Middle frontal gyrus (tissue), 1 donor: ENCODE measurements around the gene HLF.

Experiments used
- DNase-seq: peaks from one replicate; pipeline ENCODE4 v3.0.0-alpha.2; 2015; ENCODE audit warnings: low spot score; ENCODE audit errors: extremely low spot score

Gene HLF

DNA sequence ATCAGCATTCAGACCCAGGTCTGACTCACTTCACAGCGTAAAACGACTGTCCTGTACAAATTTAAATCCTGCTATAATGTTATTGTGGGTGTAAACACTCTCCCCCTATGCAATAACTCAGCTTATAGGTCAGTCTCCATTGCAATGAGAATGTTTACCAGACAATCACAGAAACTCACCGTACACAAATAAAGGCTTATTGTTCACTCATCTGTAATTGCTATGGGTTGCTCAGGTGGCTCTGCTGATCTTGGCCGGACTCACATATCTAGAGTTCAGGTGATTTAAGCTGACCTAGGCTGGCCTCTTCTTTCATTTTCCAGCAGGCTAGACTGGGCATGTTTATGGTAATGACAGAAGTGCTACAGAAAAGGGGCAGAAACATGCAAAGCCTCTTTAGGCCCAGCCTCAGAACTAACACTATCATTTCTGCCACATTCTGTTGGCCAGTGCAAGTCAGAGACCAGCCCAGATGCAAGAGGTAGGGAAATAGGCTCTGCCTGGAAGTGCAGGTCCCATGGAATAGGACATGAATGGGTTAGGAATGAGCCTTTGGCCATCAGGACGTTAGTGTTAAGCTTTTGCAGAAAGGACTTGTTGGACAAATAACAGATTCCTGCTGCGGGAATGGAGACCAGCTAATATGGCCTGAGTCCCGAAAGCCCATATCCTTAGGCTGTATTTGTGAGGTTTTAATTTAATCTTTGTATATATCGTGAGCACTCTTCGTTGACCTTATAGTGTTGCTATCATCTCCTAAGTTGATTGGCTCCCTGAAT, 44.0 kb downstream of the HLF start:
- no peak for DNase-seq

DNA sequence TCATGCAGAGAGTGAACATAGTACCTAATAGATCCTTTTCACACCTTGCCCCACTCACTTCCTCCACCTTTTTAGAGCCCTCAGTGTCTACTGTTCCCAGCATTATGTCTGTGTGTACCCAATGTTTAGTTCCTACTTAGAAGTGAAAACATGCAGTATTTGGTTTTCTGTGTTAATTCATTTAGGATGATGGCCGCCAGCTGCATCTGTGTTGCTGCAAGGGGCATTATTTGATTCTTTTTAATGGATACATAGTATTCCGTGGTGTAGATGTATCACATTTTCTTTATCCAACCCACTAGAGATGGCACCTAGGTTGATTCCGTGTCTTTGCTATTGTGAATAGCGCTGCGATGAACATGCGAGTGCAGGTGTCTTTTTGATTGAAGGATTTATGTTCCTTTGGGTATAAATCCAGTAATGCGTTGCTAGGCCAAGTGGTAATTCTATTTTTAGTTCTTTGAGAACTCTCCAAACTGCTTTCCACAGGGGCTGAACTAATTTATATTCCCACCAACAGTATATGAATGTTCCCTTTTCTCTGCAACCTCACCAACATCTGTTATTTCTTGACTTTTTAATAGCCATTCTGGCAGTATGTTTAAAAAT, 47.1 kb downstream of the HLF start:
- DNase-seq, result no peak

DNA sequence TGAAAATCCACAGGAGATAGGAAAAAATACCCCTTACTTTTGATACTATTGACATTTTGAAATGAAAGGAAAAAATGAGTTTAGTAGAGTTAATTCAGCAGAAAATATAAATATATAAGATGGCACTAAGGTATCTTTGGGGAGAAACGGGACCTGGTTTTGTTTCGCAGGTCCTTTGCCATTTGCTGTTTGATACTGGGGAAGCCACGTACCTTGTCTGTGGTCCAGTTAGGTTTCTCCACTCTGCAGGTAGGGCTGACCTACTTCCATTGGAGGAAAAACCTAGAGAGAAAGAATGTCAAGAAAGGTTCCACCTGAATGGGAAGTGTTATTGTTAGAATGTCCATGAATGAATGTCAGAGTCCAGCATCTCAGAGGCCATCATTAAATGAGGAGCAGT, 48.1 kb downstream of the HLF start:
- DNase-seq, result no peak

DNA sequence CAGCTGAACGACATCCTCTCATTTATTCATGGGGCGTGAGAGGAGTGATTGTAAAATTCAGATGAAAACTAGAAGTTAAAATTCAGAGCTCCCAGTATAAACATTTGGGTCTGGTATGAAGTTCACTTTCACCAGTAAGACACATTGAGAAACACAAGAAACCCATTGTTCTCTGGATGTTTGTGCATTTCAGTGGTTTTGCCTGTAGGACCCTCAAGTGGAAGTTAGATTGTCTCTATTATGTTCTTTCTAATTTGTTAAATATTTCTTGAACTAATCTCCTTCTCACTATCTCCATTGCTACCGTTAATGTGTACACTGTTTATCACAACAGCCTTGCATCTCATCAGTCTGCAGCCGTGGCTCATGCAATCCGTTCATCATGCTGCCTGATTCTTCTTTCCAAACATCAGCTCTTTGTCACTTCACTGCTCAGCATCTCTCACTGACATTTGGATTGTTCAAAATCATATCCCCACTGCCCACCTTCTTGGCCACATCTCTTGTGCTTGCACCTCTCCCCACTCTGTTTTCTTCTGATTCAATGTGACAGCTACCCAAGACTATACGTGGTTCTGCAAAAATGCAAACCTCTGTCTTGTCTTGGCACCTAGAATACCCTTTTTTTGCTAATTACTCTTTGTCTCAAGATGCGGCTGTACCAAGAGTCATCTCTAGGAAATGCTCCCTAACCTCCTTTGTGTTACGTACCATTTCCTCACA, 49.5 kb downstream of the HLF start:
- DNase-seq, result no peak

DNA sequence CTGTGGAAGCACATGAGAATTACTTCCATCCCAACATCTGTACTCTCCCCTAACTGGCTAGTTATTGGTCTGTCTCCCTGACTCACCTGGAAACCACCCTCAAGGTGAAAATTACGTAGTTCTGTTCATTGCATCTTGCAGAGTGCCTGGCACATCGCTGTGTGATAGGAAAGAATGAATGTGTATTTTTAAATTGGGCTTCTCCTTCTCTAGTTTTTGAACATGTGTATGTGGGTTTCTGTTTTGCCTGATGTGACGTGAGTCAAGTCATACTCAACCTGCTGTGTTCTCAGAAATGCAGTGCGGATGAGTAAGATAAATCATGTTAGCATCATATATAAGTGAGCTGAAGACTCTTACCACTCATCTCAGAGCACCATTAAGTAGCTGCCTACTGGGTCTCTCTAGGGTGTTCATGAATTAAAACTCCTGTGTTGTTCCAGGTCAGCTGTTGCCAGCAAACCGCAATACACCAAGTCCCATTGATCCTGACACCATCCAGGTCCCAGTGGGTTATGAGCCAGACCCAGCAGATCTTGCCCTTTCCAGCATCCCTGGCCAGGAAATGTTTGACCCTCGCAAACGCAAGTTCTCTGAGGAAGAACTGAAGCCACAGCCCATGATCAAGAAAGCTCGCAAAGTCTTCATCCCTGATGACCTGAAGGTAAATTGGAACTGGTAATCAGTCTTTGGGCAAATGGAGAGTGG, 50.2 kb downstream of the HLF start:
- peak; percentile 50 for DNase-seq

DNA sequence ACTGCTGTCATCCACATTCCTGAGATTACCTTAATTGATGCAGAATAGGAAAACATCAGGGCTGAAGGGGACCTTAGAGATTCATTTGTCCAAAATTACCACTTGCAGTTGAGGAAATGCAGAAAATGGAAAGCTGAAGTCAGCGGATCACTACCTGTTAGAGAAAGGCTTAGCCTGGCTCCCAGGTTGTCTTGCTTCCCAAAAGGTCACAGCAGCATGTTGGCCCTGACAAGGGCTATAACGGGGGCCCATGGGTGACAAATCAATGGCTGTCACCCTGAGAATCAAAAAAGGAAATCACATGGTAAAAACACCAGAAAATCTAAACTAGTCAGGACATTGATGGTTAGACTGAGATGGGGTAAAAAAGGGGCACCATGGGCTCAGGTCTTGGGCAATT, 51.7 kb downstream of the HLF start:
- no peak for DNase-seq

DNA sequence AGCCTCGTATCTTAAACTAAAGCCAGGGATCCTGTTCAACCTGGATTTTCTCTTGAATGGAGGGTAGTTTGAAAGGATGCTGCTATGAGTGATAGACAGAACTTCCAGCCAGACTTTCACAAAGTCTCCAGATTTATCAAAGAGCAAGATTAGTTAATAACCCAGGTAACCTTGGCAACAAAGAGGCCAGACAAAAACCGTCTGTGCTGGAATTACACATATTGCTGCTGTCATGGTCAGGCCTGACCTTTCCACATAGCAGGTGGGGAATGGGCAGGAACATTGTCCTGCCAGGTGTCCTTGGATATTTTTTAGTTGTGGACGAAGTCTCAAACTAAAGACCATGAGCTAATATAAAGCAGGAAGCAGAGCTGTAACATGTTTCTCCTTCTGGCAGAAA, 52.5 kb downstream of the HLF start:
- no peak for DNase-seq

DNA sequence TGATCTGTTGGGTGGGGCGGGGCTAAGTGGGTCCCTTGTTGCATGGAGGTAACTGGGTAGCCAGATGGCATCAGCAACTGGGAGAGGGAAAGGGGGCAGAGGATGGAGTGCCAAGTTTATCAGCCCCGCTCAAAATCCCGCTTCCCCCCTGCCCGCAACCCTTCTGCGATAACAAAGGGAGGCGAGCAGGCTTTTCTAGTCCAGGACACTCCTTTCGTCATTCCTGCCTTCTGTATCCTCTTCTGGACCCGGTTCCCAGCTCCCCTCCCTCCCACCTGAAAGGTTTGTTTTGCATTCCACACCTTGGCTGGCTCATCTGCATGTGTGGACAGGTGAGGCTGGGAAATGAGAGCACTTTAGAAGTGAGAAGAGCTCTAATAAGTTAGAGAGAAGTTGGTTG, 53.3 kb downstream of the HLF start:
- DNase-seq, result no peak

DNA sequence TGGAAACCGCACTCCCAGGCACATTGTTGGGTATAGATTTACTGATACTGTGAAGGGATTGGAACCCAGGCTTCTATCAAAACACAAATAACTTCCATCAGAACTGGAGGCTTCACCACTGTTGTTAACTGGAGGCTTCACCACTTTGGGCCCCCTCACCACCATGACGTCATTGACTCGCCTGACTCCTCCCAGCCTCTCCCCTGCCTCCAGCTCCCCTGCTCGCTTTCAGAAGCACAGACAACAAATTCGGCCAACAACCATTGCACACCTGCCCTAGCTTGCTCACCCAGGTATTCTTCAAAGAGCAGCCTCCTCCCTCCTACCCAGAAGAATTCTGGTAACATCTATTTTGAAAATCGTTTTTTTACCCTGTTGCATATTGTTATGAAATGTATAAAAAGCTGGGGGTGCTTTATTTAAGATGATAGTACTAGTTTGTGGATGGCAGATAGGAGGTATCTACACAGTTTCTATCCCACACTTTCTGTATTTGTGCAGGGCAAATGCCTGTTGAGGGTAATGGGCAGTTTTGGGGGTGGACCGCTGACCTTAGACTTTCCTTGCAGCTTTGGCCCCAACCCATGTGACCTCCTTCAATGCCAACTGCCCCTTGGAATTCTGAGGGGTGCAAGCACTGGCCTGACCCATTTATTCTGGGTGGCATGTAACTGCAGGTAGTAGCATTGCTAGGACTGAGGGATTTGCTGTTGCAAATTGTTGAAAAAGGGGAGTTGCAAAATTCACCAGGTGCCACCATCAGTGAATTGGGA, 54.1 kb downstream of the HLF start:
- DNase-seq, result no peak

DNA sequence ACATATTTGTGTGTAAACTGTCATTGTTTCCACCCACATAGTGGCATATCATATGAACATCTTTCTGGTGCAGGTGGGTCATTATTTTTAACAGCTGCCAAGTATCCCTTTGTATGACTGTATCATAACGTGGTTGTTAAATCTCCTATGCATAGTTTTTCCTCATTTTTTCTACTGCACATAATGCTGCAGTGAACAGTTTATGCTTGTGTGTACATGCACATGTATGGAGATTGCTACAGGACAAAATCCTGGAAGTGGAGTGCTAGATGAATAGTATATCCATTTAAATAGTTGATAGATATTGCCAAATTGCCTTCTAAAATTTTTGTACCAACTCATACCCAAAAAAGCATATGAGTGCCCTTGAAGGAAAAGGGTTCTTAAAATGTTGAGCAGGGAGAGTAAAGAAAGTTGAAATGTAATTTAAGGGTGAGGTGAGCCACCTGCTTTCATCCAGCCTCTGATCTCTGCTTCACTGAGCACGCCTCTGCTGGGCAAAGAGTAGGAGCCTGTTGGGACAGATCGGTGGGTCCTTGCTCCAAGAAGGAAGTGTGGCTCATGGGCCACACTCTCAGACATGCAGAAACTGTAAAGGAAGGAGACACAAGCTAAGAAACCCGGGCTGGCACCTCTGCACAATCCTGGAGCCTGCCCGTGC, 55.3 kb downstream of the HLF start:
- no peak for DNase-seq

DNA sequence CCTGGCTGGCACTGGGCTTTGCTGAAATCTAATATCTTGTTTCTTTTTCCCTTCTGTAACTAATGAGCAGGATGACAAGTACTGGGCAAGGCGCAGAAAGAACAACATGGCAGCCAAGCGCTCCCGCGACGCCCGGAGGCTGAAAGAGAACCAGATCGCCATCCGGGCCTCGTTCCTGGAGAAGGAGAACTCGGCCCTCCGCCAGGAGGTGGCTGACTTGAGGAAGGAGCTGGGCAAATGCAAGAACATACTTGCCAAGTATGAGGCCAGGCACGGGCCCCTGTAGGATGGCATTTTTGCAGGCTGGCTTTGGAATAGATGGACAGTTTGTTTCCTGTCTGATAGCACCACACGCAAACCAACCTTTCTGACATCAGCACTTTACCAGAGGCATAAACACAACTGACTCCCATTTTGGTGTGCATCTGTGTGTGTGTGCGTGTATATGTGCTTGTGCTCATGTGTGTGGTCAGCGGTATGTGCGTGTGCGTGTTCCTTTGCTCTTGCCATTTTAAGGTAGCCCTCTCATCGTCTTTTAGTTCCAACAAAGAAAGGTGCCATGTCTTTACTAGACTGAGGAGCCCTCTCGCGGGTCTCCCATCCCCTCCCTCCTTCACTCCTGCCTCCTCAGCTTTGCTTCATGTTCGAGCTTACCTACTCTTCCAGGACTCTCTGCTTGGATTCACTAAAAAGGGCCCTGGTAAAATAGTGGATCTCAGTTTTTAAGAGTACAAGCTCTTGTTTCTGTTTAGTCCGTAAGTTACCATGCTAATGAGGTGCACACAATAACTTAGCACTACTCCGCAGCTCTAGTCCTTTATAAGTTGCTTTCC, 56.0 kb downstream of the HLF start:
- no peak for DNase-seq

DNA sequence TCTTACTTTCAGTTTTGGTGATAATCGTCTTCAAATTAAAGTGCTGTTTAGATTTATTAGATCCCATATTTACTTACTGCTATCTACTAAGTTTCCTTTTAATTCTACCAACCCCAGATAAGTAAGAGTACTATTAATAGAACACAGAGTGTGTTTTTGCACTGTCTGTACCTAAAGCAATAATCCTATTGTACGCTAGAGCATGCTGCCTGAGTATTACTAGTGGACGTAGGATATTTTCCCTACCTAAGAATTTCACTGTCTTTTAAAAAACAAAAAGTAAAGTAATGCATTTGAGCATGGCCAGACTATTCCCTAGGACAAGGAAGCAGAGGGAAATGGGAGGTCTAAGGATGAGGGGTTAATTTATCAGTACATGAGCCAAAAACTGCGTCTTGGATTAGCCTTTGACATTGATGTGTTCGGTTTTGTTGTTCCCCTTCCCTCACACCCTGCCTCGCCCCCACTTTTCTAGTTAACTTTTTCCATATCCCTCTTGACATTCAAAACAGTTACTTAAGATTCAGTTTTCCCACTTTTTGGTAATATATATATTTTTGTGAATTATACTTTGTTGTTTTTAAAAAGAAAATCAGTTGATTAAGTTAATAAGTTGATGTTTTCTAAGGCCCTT, 56.8 kb downstream of the HLF start:
- no peak for DNase-seq

DNA sequence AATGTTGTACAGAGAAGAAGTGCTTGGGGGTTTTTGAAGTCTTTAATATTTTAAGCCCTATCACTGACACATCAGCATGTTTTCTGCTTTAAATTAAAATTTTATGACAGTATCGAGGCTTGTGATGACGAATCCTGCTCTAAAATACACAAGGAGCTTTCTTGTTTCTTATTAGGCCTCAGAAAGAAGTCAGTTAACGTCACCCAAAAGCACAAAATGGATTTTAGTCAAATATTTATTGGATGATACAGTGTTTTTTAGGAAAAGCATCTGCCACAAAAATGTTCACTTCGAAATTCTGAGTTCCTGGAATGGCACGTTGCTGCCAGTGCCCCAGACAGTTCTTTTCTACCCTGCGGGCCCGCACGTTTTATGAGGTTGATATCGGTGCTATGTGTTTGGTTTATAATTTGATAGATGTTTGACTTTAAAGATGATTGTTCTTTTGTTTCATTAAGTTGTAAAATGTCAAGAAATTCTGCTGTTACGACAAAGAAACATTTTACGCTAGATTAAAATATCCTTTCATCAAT, 57.8 kb downstream of the HLF start:
- DNase-seq, result no peak

DNA sequence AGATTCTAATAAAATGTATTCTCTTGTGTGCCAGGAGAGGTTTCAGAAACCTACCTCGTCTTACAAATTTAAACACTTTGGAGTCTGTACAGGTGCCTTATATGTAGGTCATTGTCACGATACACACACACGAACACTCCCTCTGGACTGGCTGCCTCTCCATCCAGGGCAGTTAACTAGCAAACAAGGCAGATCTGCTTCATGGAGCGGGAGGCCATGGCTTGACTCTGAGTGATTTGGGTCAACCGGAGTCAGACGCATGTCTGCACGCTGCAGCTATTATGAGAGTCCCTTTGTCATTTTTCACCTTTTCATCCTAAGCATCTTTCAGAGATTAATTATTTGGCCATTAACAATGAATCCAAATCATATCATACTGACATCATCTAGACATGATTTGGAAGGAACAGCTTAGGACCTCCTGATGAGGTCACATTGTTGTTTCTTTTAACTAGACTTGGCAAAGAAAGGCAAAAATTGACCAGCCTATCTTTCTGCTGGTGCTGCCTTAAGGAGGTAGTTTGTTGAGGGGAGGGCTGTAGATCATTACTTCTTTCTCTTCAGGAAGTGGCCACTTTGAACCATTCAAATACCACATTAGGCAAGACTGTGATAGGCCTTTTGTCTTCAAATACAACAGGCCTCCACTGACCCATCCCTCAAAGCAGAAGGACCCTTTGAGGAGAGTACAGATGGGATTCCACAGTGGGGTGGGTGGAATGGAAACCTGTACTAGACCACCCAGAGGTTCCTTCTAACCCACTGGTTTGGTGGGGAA, 58.9 kb downstream of the HLF start:
- no peak for DNase-seq

DNA sequence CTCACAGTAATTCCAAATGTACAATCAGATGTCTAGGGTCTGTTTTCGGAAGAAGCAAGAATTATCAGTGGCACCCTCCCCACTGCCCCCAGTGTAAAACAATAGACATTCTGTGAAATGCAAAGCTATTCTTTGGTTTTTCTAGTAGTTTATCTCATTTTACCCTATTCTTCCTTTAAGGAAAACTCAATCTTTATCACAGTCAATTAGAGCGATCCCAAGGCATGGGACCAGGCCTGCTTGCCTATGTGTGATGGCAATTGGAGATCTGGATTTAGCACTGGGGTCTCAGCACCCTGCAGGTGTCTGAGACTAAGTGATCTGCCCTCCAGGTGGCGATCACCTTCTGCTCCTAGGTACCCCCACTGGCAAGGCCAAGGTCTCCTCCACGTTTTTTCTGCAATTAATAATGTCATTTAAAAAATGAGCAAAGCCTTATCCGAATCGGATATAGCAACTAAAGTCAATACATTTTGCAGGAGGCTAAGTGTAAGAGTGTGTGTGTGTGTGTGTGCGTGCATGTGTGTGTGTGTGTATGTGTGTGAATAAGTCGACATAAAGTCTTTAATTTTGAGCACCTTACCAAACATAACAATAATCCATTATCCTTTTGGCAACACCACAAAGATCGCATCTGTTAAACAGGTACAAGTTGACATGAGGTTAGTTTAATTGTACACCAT, 59.7 kb downstream of the HLF start:
- DNase-seq, result no peak

DNA sequence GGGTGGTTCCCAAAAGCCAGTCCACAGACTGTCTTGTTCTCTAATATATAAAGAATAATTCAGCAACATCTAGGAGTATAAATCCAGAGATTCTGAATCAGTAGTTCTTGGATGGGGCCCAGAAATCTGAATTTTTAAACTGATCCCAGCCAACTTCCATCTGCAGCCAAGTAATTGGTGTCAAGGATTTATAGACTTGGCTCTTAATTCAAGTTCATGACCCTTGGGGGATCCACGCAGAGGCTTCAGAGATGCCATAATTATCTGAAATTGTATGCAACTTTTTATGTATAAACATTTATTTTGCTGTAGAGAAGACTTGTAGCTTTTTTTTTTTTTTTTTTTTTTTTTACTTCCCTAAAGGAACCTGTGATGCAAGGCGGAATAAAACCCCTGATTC, 60.6 kb downstream of the HLF start:
- DNase-seq, result no peak

DNA sequence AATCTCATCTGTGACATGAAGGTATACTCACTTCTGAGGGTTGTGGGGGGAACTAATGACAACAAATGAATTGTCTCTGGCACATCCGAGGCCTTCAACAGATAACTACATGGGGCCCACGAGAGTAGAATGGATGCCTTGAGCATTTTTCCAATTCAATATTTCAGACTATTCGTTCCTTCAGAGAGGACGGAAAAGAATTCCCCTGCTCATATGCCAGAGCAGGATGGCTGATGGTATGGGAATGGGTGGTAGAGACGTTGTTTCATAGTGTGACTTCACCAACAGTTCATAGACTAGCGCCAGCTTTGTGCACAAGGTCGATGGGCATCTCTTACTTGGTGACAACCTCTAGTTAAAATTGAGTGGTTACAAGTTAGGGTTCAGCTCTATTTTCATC, 61.3 kb downstream of the HLF start:
- no peak for DNase-seq
